B cell (primary cell): Measurements from ENCODE around the gene MAP3K20. TPM values are rescaled to one million over a fixed set of nuclear protein-coding genes. Genes with fewer than 3 reads are reported as not detected.

Experiments used
- ATAC-seq: fragments of 200-7000 bp; cut with Tn5 transposase; one replicate; pipeline ENCODE4 v1.10.0; 2021; ENCODE audit warnings: low read depth, mild to moderate bottlenecking, moderate number of reproducible peaks, moderate library complexity
- CTCF ChIA-PET: fragments of 350-600 bp; sonication (Branson Sonifier 250); formaldehyde crosslinking; loops from one replicate; lab custom pipeline; 2021; ENCODE audit warnings: antibody characterized with exemption, inconsistent platforms; lab: Charles Lee
- POLR2A ChIA-PET: fragments of 350-600 bp; sonication (Branson Sonifier 250); formaldehyde crosslinking; loops from one replicate; lab custom pipeline; 2021; ENCODE audit warnings: antibody characterized with exemption; lab: Charles Lee
- DNase-seq: peaks from one replicate; pipeline ENCODE4 v3.0.0; 2013
- H2AFZ ChIP-seq: 2 replicates; pipeline ENCODE4 v1.6.1; 2012; ENCODE audit warnings: mild to moderate bottlenecking, low read depth, low read length; ENCODE audit not compliant: insufficient read depth, poor library complexity, severe bottlenecking
- H3K27ac ChIP-seq, 2 donors: 1 replicate in 1 of 2; 2 replicates in 1 of 2; pipeline ENCODE4 v1.5.1; 2012 to 2013; ENCODE audit warnings: low read length in 2 of 2, mild to moderate bottlenecking in 2 of 2, moderate library complexity in 1 of 2
- H3K27me3 ChIP-seq, 4 experiments: fragments of 200-600 bp in 1 of 4; sonication (generic) in 1 of 4; replicated peaks in 1 of 4; 1 replicate in 2 of 4; 2 replicates in 2 of 4; pipeline versions ENCODE4 v1.6.1 to v1.7.0; 2013 to 2016; ENCODE audit warnings: low read length in 3 of 4, mild to moderate bottlenecking in 2 of 4, mixed read lengths in 1 of 4, moderate library complexity in 1 of 4; ENCODE audit not compliant: insufficient read depth in 4 of 4, control insufficient read depth in 3 of 4; ENCODE audit errors: control extremely low read depth in 1 of 4
- H3K36me3 ChIP-seq, 2 experiments: replicated peaks in 1 of 2; 1 replicate in 1 of 2; 2 replicates in 1 of 2; pipeline versions ENCODE4 v1.6.1 to v1.7.1; 2013; ENCODE audit warnings: low read length in 1 of 2; ENCODE audit not compliant: insufficient read depth in 2 of 2, control insufficient read depth in 1 of 2; ENCODE audit errors: control extremely low read depth in 1 of 2, extremely low read depth in 1 of 2
- H3K4me1 ChIP-seq, 2 donors: fragments of 200-600 bp in 1 of 2; sonication (generic) in 1 of 2; 1 replicate in 1 of 2; 2 replicates in 1 of 2; pipeline versions ENCODE4 v1.5.1 to v1.6.1; 2013 to 2017; ENCODE audit warnings: low read length in 2 of 2; ENCODE audit not compliant: control insufficient read depth in 2 of 2, insufficient read depth in 2 of 2
- H3K4me2 ChIP-seq: replicated peaks from 2 replicates; pipeline ENCODE3; 2012; ENCODE audit warnings: mild to moderate bottlenecking, low read depth, low read length; ENCODE audit not compliant: poor library complexity, severe bottlenecking
- H3K4me3 ChIP-seq, 5 experiments: fragments of 200-600 bp in 1 of 5; sonication (generic) in 1 of 5; 1 replicate in 3 of 5; 2 replicates in 2 of 5; pipeline versions ENCODE4 v1.5.1 to v1.7.0; 2011 to 2016; ENCODE audit warnings: low read length in 4 of 5, mild to moderate bottlenecking in 4 of 5, low read depth in 2 of 5, control low read depth in 1 of 5, moderate library complexity in 1 of 5; ENCODE audit not compliant: insufficient read depth in 1 of 5; ENCODE audit errors: control extremely low read depth in 1 of 5, extremely low read depth in 1 of 5
- H3K79me2 ChIP-seq: fragments of 200-600 bp; sonication (generic); one replicate; pipeline ENCODE4 v1.6.0; 2016; ENCODE audit warnings: low read length; ENCODE audit not compliant: control insufficient read depth, insufficient read depth
- H3K9ac ChIP-seq: fragments of 200-600 bp; sonication (generic); 2 replicates; pipeline ENCODE4 v1.6.1; 2017; ENCODE audit warnings: mild to moderate bottlenecking, low read length, moderate library complexity
- H3K9me3 ChIP-seq, 3 donors: one replicate each; pipeline versions ENCODE4 v1.6.1 to v1.7.1; 2013; ENCODE audit warnings: low read length in 2 of 3; ENCODE audit not compliant: control insufficient read depth in 2 of 3, insufficient read depth in 1 of 3; ENCODE audit errors: control extremely low read depth in 1 of 3
- H4K20me1 ChIP-seq: 2 replicates; pipeline ENCODE4 v1.6.0; 2012; ENCODE audit warnings: mild to moderate bottlenecking, low read length; ENCODE audit not compliant: insufficient read depth, control insufficient read depth, poor library complexity, severe bottlenecking
- H3K27ac Mint-ChIP-seq: one replicate; pipeline ENCODE4 v1.8.0; 2021; ENCODE audit warnings: mixed read lengths
- H3K27me3 Mint-ChIP-seq: one replicate; pipeline ENCODE4 v1.8.0; 2021; ENCODE audit warnings: mixed read lengths
- H3K4me1 Mint-ChIP-seq: one replicate; pipeline ENCODE4 v1.8.0; 2021; ENCODE audit warnings: mixed read lengths
- H3K4me3 Mint-ChIP-seq: one replicate; pipeline ENCODE4 v1.8.0; 2021; ENCODE audit warnings: mixed read lengths
- H3K9me3 Mint-ChIP-seq: one replicate; pipeline ENCODE4 v1.8.0; 2022; ENCODE audit warnings: mixed read lengths; ENCODE audit not compliant: insufficient read depth
- CTCF ChIP-seq: fragments of 200-600 bp; IDR thresholded peaks from one replicate; pipeline ENCODE4 v1.8.0; 2022; ENCODE audit warnings: antibody characterized with exemption, mild to moderate bottlenecking
- EZH2 ChIP-seq: IDR thresholded peaks from 2 replicates; pipeline ENCODE4 v1.6.1; 2012; ENCODE audit warnings: borderline replicate concordance, low read depth, mild to moderate bottlenecking, moderate library complexity, low read length; ENCODE audit not compliant: insufficient read depth, poor library complexity, severe bottlenecking
- WGBS: methylation state at CpG from one replicate; pipeline ENCODE4 v1.1.5; 2013; ENCODE audit warnings: missing lambda C conversion rate; ENCODE audit not compliant: insufficient coverage; 5-methylcytosine and 5-hydroxymethylcytosine counted together
- intact Hi-C: fragments of 100-400 bp; cut with micrococcal nuclease; formaldehyde crosslinking; loops from one replicate; pipeline ENCODE4 v1.10.0; 2022
- polyA plus RNA-seq: library from polyadenylated mRNA; depleted of rRNA; stranded (reverse); fragments of >200 nt; gene quantifications from 2 replicates; pipeline ENCODE4 v1.2.3, GENCODE V29; 2012
- total RNA-seq, 2 donors: library from RNA; stranded (reverse); fragments of 120-200 nt in 1 of 2; gene quantifications; 1 replicate in 1 of 2; 2 replicates in 1 of 2; pipeline versions ENCODE4 v1.2.3 to v1.2.4, GENCODE V29; 2013 to 2022

MAP3K20 gene
- total and polyA plus RNA-seq, 2 donors (not counting 1 experiment from before 2014, with no cell fraction given) = 2.2 to 9.1 TPM

GRCh38 chr2:173087793-173088496 lies 12.3 kb downstream of the MAP3K20 start:
- Histone ChIP-seq H3K4me2 (no peak overlapping the region), H3K79me2 (no peaks in the 10 kb centered on the region), H3K4me3 (no peak overlapping the region), H3K36me3 (no peaks in the 10 kb centered on the region), H3K27me3 (no peaks in the 10 kb centered on the region), H3K9me3 (no peaks in the 10 kb centered on the region), H4K20me1 (no peaks in the 10 kb centered on the region), H3K27ac (no peak overlapping the region), H3K9ac (no peak overlapping the region), H3K4me1 (no peaks in the 10 kb centered on the region), H2AFZ (no peak overlapping the region)
- intact Hi-C loops = no loop called here
- Mint-ChIP-seq H3K27me3 (no peaks in the 10 kb centered on the region), H3K9me3 (no peaks in the 10 kb centered on the region), H3K4me1 (no peaks in the 10 kb centered on the region), H3K4me3 (no peak overlapping the region), H3K27ac (no peak overlapping the region)
- no peak for TF ChIP-seq CTCF
- no peak for TF ChIP-seq EZH2
- ATAC-seq (no peak), DNase-seq (no peak)
- 100% methylated on average over 1 of the region's 4 CpGs for WGBS
- ChIA-PET POLR2A (no interaction called here), CTCF (no interaction called here)

GRCh38 chr2:173090276-173090877 lies 14.7 kb downstream of the MAP3K20 start:
- no peaks in the 10 kb centered on the region for H3K9me3 ChIP-seq
- no peaks in the 10 kb centered on the region for H3K4me1 ChIP-seq
- no peaks in the 10 kb centered on the region for H3K27me3 Mint-ChIP-seq
- H4K20me1 ChIP-seq = no peaks in the 10 kb centered on the region
- H3K79me2 ChIP-seq = no peaks in the 10 kb centered on the region
- 98% methylated on average over 6 of the region's 11 CpGs for WGBS
- no peaks in the 10 kb centered on the region for H3K4me1 Mint-ChIP-seq
- H3K4me3 Mint-ChIP-seq = no peak overlapping the region
- H2AFZ ChIP-seq = no peak overlapping the region
- ChIA-PET POLR2A (no interaction called here), CTCF (interaction anchor here (1.4 kb wide), 1 partner anchor 11 kb away, joined by 3 read pairs; no protein-coding TSS in a partner anchor)
- no peak overlapping the region for H3K27ac Mint-ChIP-seq
- H3K9ac ChIP-seq = no peak overlapping the region
- DNase-seq (no peak), ATAC-seq (no peak)
- H3K4me3 ChIP-seq = no peak overlapping the region
- no peak overlapping the region for H3K27ac ChIP-seq
- TF ChIP-seq EZH2 (no peak), CTCF (no peak)
- no peaks in the 10 kb centered on the region for H3K27me3 ChIP-seq
- intact Hi-C loops = no loop called here
- no peak overlapping the region for H3K4me2 ChIP-seq
- no peaks in the 10 kb centered on the region for H3K9me3 Mint-ChIP-seq
- no peaks in the 10 kb centered on the region for H3K36me3 ChIP-seq
